ENCODE results near the gene SPP2.

Gene SPP2

DNA sequence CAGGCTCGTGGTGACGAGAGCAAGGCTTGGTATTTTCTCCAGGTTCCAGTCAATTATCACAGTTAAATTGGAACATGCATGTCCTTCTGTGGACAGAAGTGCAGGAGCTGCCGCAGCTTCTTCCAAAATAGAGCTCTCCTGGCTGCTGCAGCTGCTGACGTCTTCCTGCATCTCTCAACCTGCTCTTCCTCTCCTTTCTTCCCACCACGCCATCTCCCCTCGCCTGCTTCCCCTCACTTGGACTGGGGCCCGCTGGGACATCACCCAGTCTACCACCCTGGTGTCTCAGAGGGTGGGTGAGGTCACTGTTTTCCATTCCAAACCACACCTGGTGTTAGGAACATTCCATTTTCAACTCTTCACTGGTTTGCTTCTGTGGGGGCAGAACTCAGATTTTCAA, 41.4 kb downstream of the SPP2 start:
- DNase-seq (ENCODE audit: low read depth, low spot score) = no peak

DNA sequence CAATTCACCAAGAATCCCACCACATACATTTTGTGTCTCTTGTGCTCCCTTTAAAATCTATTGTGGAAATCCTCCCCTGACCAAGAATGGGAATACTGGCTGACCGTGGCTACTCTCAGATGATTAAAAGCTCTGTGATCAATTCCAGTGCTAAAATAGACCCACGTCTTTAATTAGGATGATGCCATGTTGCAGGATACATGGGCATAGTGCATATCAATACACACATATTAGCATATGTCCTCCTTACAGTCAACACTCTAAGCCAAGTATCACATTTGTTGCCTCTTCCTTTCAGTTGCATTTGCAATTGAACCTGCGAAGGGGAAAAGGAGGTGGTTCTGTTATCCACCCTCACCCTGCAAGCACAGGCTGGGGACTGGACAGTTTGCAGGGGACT, 41.8 kb downstream of the SPP2 start:
- DNase-seq (ENCODE audit: low read depth, low spot score) = no peak

DNA sequence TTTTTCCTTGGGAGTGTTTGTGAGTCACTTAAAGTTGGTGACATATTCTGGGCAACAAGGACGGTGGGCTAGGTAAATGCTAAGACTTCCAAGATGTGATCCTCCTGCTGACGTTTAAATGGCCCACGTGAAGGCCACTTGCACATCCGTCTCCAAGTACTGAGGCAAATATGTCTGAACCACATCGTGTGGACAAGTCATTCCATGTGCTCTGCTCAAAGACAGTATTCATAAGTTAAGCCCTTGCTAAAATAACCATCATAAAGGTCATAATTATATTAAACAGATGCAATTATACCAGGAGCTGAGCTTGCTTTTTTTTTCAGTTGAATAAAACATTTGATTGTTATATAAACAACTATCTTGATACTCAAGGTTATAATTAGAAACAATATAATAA, 44.8 kb downstream of the SPP2 start:
- no peak for DNase-seq (ENCODE audit: low read depth, low spot score)

GRCh38 chr2:234096164-234096563, 45.7 kb downstream of the SPP2 start:
- DNase-seq (ENCODE audit: low read depth, low spot score) = no peak

DNA sequence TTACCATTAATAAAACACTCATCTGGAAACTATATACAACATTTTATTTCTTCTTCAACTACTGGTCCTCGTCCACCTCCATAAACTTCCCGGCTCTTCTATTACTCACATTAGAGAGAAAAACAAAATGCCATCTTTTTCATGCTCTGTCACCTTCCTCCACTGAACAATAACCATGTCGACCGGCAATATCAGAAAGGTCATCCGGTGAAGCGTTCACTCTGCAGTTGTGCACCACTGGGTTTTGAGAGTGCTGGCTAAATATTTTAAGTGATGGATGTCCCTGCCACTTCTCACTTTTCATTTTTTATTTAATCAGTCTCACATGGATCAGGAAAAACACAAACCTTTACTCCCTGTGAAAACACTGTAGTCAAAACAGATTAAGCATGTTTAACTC, 48.2 kb downstream of the SPP2 start:
- DNase-seq (ENCODE audit: low read depth, low spot score) = no peak

- no peak for DNase-seq (ENCODE audit: low read depth, low spot score)
Observed at GRCh38 chr2:234099266-234099665, 48.8 kb downstream of the SPP2 start.

GRCh38 chr2:234100686-234101085, 50.2 kb downstream of the SPP2 start:
- no peak for DNase-seq (ENCODE audit: low read depth, low spot score)

DNA sequence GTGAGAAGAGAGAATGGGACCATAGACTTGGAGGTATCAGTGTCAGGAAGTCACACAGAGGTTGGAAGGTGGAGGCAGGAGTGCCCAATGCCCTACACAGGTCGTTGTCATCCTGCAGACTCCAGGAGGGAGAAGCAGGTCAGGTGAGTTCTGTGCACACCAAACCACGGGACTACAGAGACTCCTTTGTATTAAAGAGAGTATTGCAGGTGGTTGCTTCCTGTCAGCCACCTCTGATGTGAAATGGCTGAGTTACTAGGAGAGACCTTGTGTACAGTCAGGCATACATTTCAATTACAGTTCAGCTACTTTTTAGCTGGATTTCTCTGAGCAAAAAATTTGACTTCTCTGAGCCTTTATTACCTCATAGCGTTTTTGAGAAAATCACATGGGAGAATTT, 51.6 kb downstream of the SPP2 start:
- DNase-seq (ENCODE audit: low read depth, low spot score) = no peak

DNA sequence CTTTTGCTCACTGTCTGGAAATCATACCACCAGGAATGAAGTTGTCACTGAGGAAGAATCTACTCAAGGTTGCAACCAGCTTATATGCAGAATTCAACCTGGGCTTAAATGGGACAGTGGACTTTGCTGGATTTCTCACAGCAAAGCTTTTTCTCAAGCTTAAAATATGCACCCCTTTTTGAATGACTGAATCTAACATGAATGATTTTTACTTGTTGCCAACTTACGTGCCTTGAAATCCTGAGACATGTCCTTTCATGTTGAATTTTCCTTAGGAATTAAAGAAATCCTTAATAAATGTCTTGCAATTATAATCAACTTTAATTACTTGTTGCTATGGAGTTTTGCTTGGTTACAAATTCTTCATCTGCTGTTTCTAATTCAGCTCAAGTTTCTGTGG, 57.4 kb downstream of the SPP2 start:
- DNase-seq (ENCODE audit: low read depth, low spot score) = no peak

GRCh38 chr2:234109321-234109720, 58.8 kb downstream of the SPP2 start:
- DNase-seq (ENCODE audit: low read depth, low spot score) = no peak

- no peak for DNase-seq (ENCODE audit: low read depth, low spot score)
Observed at GRCh38 chr2:234110219-234110618, 59.7 kb downstream of the SPP2 start.

- no peak for DNase-seq (ENCODE audit: low read depth, low spot score)
Observed at GRCh38 chr2:234111523-234111922, 61.0 kb downstream of the SPP2 start.

- no peak for DNase-seq (ENCODE audit: low read depth, low spot score)
Observed at GRCh38 chr2:234116010-234116409, 65.5 kb downstream of the SPP2 start.

DNA sequence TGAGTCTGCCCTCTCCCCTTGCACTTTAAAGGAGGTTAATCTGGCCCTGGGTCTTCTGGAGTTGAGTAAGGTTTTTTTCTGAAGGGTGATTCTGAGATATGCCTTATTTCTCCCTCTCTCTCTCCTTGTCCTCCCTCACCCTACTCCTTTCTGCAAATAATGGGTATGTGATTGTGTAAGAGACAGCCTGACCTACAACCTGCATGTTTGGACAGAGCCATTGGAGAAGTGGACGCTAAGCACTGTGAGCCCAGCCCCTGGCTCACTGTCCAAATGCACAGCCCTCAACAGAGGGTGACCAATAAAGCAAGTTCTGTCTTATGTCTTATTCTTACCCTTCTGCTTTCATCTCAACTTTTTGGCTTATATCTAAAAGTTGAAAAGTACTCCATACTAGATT, 71.5 kb downstream of the SPP2 start:
- no peak for DNase-seq (ENCODE audit: low read depth, low spot score)

GRCh38 chr2:234125451-234126145, 75.1 kb downstream of the SPP2 start:
- DNase-seq (ENCODE audit: low read depth, low spot score) = no peak

GRCh38 chr2:234126146-234126470, 75.6 kb downstream of the SPP2 start:
- DNase-seq (ENCODE audit: low read depth, low spot score) = no peak
